NCI-H774 (cell line): ENCODE measurements around the gene TIFAB.
A peak's percentile ranks its signal among the peaks of the same experiment; 100 is the strongest.

ENCODE experiments used
- DNase-seq: peaks from one replicate; lab custom pipeline; 2025; lab: John Stamatoyannopoulos, UW

The TIFAB gene

DNA sequence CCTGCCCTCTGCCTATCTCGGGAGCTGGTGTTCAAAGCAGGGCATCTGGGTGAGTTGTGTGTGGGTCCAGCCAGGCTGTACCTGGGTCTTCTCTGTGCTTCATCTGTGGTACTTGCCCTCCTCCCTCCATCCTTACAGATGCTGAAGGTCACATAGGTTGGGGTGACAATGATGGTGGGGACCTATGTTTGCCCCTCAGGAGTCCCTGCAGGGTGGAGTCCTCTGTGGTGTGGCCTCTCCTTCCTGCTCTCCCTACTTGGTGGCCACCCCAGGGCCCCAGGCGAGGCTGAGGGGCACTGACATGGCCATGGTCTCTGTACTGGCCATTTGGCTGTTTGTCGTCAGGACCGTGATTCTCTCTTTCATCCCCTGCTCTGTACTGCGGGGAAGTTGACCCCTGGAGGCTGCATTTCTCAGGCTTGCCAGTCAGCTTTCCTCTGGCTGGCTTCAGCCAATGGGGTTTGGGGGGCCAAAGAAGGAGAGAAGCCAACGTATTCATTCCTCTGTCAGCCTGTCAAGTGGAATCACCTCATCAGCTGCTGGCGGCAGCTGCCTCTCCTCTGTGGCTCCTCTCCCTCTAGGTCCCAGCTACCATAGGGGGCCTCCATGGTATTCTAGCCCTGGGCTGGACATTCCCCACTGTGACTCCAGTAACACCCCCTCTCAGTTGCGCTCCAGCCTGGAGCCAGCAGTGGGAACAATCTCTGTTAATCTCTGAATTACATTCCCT is 9.6 kb downstream of the TIFAB start:
- DNase-seq, result no peak

DNA sequence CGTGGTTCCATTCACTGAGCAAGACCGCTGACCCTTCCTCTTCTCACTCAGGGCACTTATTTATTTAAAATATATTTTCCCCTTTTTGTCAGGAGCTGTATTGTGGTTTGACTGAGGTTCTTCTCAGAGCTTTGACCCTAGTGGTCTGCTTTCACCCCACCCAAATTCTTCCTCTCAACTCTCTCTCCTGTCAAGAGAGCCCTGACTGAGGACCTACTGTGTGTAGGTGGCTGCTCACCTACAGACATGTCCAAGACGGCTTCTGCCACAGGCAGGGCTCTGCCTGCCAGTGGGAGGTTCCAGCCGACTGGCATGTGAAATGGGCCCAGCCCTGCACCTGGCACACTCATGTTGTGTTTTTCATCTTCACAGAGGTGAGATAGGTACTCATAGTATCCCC is 10.2 kb downstream of the TIFAB start:
- no peak for DNase-seq

DNA sequence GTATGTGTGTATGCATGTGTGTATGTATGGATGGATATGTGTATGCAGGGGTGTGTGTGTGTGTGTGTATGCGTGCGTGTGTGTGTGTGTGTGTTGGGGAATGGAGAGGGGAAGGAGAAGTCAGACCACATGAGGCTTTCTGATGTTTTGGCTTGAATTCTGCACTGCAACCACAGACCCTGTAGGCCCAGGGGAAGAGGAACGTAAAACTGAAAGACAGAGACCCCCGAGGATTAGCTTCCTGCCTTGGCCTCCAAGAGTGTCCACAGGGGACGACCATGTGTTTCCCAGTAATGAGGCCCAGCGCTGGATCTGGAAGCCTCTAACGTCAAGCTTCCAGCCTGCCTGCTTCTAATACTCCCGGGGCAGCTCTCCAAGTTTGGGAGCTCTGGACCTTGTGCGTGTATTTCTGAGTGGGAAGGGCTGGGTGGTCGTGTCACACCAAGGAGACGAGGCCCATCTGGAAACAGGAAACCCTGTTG is 10.8 kb downstream of the TIFAB start:
- DNase-seq, result no peak

DNA sequence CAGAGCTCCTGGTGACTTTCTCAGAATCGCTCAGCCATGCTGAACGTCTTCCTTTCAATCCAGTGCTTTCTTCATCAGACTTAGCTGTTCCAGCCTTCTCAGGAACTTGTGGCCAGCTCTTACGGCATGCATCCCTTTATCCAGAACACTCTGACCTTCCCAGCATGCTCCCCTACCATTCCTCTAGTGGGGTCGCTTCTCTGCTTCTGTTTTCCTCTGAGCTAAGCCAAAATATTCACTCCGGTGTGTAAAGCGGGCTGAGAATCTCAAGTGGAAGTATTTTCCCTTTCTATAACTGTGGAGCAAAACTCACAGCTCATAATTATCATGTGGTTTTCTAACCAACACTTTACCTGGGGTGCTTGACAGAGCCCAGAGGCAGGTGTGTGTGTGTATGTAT is 11.2 kb downstream of the TIFAB start:
- DNase-seq, result no peak

DNA sequence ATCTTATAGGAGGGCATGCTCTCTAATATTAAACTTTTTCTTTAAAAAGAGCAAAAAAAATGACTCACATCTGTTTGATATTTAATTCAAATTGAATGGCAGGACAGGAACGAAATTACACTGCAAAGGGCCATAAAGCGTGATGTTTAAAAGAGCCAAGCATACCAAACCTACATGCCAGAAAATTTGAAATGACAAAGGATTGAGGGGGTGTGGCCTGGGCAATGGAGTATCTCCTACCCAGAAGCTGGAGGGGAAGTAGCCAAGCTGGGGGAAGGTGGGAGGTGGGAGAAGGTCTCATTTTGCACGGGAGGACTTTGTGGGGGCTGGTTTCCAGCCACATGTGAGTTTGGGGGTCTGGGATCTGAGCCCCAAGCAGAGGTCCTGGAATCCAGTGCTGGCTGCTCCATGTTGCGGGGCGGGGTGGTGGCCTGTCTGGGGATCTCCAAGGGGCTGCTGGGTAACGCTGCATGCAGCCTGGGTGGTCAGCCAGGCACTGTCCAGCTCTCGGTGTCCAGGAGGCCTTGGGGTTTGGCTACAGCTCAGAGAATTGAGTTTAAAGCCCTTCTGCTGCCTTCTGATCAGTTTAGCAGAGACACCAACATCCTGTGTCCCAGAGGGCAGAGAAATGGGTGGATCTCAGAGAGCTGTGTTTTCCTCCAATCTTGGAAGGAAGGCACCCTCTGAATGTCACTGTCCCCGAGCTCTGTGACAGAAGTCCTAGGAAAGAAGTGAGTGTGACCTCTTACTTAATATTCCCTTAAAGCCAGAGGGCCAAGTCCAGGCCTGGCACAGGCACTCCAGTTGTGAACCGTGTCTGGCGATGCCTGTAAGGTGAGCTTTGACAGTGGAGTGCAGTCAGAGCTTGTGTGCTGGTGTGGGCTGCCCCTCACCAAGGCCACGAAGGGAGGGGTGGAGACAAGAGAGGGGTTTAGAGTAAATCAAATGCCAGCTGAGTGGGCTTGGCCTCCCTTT is 12.6 kb downstream of the TIFAB start:
- DNase-seq, result no peak

DNA sequence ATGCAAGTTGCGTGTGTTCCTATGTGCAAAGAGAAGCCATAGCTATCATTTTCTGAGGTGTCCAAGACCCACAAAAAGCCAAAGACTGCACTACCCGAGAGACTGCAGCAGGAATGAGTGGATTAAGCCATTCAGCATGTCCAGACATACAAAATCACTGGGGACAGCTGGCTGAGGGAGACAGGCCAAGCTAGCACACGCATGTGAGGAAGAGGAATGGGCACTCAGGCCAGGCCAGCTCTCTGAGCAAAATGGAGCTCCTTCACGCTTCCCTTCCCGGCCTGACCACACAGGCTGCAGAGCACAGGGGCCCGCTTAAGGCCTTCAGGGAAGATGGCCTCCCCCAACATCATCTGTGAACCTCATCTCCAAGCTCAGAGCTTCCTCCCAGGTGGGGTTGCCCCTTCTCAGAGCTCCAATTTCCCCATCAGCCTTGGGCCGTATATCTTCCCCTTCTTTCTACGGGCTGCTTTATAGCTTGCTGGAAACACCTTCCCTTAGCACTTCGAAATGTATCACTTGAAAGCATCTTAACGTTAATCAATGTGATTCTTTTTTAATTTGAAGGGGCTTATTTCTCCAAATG is 13.4 kb downstream of the TIFAB start:
- DNase-seq, result no peak

DNA sequence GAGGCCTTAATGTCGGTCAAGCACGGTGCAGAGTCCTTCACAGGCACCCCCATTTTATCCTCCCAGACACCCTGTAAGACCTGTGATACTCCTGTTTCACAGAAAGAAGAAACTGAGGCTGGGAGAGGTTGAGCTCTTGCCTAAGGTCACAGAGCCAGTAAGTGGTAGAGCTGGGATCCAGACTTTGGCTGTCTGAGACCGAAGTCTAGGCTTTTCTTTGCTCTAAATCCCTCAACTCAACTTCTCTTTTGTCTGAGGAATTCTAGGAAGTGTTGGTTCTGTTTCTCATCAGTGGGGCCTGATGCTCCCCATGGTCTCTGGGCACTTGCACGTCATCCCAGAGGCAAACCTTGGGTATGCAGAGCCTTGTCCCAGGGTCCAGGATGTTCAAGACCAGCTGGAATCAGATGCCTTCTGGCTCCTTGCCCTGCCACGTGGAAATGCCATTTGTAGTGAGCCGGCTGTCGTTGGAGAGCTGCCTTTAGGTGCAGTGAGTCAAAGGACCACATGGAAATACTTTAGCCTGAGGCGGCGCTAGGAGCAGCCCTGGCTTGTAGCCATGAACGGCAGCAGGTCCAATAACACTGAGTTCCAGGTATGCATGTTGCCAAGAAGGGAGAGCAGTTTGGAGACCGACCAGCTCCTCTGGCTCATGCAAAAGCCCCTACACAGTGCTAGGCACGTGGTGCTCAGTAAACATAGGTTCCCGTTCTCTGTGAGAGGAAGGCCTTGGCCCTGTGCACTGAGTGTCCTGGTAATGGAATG is 14.2 kb downstream of the TIFAB start:
- peak; percentile 19 for DNase-seq

DNA sequence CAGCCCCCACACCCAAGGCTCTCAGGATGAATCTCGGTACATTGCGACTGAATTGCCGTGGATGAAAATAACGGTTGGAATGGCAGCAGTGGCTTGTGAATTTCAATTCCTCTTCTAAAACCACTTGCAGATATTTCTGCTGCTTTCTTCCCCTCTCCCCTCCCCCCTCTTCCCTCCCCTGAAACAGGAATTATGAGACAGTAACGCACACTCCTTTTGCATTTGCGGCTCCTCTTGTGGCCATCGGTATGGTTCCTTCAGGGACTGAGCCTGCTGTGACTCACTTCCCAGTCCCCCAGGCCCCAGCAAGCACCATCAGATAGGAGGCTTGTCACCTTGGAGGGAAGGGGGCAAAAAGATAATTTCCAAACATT is 14.7 kb downstream of the TIFAB start:
- DNase-seq, result no peak

DNA sequence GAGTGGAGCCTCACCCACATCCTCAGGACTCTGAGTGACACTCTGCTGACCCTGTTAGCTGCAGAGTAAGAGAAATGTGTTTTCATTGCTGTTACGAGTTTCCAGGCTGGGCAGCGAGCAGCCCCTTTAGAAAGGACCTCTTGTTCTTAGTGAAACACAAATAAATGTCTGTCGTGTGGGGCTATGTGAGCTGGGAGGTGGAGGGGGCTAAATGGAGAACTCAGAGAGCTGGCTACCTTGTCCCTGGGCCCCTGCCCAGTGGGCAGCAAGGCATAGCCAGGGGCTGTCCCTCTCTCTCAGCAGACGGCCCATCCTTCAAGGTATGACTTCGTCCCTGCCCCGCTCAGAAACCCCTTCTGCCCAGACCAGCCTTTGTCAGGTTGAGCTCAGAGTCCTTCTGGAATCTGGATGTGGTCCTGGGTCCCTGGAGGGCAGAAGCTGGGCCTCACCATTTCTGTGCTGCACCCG is 15.2 kb downstream of the TIFAB start:
- DNase-seq, result no peak

DNA sequence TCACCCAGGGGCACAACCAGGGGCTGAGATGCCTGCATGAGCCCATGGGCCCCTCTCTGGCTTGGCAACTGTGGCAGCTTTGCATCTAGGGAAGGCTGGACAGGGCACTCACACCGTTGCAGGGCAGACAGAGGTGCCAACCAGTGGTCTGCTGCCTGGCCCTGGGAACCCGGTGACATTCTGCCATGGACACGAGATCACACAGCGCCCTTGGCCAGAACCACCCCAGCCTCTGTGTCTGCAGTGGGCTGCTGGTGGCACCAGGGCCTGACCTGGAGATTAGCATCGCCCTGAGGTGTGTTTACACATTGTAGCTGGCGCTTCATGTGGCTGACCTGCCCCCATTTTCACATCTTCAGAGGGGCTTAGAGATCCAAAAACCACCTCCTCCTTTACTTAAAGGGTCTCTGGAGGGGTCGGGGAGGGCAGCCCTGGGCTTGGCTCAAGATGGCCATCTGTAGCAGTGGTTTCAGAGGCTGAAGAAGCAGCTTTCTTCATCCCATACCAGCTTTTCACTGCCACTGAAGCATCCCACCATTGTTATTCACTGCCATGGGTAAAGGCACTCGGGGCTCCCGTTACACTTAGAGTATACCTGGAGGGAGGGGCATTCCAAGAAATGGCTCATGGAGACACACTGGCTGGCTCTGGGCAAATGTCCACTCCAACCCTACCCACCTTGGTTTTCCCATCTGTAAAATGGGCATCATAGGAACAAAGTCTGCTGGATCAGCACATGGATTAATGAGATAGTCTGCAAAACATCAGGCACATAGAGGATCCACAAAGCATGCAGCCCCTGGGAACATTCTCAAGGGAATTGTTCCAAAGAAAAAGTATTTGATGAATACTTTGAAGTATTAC is 16.5 kb downstream of the TIFAB start:
- DNase-seq, result no peak

DNA sequence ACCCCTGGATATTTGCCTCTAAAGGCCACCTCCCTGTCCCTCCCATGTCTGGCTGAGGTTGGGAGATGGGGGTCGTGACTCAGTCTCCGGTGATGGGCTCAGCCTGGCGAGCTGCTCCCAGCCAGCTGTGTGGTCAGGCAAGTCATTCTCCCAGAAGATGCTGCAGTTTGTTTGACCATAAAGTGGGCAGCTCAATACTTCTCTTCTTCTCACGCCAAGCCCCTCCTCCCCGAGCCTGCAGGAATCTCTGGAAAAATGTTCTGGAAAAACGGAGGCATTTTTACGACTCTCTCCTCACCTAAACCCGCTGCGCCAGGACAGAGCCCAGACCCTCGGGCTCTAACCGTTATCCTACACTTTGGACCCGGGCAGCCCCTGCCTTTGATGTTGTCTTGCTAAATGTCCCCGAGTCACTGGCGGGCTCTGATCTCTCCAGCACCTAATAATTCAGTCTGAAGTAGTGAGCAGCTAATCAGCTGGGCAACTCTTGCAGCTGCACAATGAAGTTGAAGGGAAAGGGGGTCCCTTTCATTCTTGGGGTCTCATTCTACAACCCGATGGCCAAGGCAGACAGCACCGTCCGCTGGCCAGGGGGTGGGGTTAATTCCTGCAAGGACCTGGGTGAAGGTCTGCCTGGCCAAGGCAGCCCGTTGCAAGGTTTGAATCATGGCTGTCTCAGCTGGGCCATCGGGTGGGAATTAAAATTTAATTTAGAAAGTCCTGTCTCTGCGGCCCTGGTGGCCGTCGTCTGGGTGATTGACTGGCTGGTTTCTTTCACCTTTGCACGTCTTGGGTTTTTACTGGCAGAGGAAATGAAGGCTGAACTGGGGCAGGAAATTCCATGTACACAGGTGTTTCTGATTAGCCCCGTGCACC is 17.3 kb downstream of the TIFAB start:
- DNase-seq, result no peak

DNA sequence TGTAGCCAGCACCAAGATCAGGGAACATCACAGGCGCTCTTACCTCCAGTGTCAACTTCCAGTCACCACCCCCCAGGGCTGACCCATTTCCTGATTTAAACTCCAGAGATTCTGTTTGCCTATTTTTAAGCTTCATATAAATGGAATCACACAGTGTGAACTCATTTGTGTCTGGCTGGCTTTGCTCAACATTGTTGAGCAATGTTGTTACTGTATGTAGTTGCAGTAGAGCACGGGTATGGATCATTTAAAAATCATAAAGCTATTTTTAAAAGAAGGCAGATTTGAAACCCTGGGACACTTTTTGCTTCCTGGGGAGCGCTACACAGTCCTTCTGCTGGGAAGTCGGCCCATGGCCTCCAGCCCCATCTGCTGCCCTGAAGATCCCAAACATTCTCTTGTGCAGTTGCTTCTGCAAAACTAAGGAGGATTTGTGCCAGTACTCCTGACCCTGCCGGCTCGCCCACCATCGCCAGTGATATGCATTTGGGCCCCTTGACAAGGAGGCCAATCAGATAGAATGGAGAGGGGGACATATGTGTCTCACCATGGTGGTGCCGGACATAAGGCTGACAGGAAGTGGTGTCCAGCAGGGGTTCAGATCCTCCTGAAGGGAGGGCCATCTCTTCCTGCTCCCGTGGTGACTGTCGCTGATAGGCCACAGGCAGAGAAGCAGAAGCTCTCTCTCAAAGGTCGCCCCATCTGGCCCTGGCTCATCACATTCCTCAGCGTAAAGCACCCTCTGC is 18.3 kb downstream of the TIFAB start:
- no peak for DNase-seq

DNA sequence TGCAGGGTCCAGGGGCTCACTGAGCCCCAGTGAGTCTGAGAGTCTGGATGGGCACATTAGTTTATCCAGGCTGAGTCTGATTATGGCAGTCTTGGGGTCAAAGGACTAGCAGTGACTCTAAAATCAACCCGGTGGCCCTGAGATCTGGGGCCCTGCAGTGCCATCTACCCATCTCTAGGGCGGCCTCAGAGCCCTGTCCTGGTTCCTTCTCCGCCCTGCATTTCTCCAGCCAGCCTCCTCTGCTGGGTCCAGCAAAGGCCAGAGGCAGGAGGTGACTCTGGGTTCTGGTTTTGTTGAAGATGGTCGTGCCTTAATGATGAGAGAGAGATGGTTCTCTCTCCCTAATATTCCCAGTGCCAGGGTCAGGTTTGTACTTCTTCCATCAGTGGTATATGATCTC is 20.0 kb downstream of the TIFAB start:
- DNase-seq, result no peak

DNA sequence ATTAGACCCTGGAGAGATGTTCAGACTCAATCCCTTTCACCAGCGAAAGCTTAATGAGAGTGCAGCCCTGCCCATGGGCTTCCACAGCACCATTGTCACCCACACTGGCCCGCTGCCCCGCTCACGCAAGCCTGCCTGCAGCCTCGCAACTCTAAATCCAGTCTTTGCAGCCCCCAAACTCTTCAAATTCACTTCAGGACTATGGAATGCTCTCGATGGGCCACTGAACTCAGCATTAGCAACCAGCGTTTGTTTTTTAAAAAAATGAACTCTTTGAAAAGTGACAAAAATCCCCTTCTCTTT is 22.1 kb downstream of the TIFAB start:
- DNase-seq, result no peak

DNA sequence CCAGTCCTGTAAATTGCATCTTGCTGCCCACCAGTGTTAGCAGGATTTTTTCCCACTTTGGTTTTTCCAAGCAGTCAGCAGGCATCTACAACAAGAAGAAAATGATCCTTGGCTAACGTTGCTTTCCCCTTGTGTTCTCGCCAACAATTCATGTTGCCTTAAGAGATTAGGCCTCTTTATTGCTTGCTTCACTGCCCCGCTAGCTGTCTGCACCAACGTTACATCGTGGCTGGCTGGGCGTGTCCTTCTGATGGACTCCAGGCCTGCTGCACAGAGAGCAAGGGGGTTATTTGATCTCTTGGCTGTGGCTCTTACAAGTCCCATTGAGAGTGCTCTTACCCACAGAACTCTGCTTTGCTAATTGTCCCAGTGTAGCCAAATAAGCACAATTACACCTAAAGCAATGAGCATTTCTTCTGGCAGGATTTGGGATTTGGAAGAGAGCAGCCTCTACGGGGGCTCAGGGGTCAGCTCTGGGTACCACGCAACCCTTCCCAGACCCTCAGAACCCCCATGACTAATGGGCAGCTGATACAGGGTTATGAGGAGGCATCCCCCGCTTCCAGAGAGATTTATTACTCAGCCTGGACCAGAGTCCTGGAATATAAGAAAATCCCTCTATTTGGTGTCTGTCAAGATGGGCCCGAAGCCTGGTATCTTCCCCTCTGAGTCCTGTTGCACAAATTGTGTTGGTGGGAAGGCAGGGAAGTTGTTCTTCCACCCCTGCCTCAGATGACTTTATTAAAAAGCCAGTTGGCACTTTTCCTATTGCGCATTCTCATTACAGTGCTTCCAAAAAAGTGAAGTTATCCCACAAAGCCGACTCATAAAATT is 22.6 kb downstream of the TIFAB start:
- DNase-seq, result no peak

DNA sequence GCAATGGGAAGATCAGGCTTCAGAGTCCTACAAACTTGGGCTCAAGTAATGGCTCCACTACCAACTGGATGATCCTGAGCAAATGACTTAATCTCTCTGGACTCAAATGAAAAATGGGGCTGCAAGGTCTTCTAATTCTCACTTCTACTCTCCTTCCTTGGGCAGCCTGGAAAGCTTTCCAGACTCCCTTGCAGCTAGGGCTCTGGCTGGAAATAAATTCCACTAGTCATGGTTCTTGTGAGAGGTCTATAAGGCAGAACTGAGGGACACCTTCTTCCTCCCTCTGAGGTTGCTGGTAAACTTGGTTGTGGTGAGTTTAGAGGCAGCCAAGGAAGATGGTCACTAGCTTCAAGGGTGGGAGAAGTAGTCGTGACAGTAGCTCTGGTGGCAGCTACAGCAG is 23.6 kb downstream of the TIFAB start:
- no peak for DNase-seq

DNA sequence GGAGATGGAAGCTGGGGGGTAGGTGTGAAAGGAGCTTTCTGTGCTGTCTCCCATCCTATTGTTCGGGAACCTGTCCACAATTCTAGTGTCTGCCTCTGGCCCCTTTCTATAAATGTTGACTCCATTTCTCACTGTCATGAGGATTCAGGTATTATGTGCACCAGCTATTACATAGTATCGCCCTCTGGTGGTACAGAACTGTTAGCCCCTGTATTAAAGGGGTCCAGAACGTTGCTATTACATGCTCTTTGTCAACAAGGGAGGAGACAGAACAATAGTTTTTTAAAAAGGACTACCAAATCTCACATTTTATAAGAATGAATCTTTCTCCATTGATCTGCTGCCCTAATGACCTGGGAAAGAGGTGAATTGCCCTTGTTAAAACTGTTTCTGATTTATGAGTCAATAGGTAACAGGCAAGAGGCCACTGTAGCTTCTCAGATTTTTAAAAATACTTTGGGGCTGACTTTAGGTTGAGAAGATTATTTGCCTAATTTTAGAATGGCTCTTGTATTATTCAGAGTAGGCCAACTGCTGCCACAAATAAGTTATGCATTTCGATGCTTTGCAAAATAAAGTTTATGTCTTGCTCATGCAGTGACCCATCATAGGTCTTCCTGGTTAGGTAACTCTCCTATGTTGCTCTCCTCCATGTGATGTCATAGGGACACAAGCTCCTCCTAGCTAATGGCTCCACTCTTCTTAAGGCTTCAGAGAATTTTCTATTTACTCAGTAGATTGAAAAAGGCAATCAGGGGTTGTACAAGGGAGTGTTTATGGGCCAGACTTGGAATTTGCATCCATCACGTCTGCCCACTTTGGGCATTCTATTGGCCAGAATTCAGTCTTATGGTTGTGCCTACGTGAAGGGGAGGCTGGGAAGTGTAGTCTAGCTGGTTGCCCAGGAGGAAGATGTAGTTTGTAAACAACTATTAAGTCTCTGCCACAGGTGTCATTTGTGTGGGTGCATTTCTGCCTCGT is 25.8 kb downstream of the TIFAB start:
- no peak for DNase-seq
